ENCODE data around the gene NECTIN1.
A peak's percentile ranks its signal among the peaks of the same experiment; 100 is the strongest.

NECTIN1 gene

DNA sequence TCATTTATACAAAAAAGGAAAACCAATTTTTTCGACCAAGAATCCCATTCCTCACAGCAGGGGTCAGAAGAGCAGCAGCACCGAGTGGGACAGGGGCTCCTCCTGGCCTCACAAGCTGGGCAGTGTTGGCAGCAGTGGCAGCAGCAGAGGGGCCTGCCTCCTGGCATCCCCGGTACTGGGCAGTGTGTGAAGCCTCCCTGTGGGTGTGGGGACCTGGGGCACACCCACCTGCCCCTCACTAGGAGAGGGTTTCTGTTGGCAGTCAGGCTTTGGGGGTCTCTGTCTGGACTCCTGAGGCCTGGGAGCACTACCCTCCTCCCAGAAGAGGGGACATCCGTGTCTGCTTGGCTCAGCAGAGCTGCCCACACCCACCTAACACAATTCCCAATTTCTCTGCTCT lies 67.8 kb downstream of the NECTIN1 start:
- no peak overlapping the region for H3K9ac ChIP-seq (ENCODE audit: low read length)
- no peak overlapping the region for H3K27ac ChIP-seq (ENCODE audit: low read depth, low read length)
- H3K4me1 ChIP-seq (ENCODE audit: control insufficient read depth, low read depth, low read length) = peaks cover 6% of the 10 kb centered on the region
- H3K4me3 ChIP-seq (ENCODE audit: low read length) = no peak overlapping the region
- H3K79me1 ChIP-seq (ENCODE audit: low read length) = no peaks in the 10 kb centered on the region
- H3K79me2 ChIP-seq (ENCODE audit: control insufficient read depth, insufficient read depth, low read length) = no peaks in the 10 kb centered on the region
- WGBS (ENCODE audit: extremely low coverage, insufficient coverage, low lambda C conversion rate) = no CpG with 5 or more reads among the region's 4 CpGs
- H2AK5ac ChIP-seq (ENCODE audit: low read length) = no peak overlapping the region
- H3K4ac ChIP-seq (ENCODE audit: low read depth, low read length) = no peak overlapping the region
- H3K4me2 ChIP-seq (ENCODE audit: low read length) = no peak overlapping the region
- H3K36me3 ChIP-seq (ENCODE audit: control insufficient read depth, insufficient read depth, low read length) = no peaks in the 10 kb centered on the region
- H3K27me3 ChIP-seq (ENCODE audit: insufficient read depth, low read length, poor library complexity) = no peaks in the 10 kb centered on the region
- no peak overlapping the region for H3K23ac ChIP-seq (ENCODE audit: low read length)
- DNase-seq = no peak
- no peak overlapping the region for H4K5ac ChIP-seq (ENCODE audit: low read length)
- no peak overlapping the region for H3K18ac ChIP-seq (ENCODE audit: low read length)
- H2BK120ac ChIP-seq (ENCODE audit: low read depth, low read length) = no peak overlapping the region
- no peak overlapping the region for H4K8ac ChIP-seq (ENCODE audit: low read depth, low read length)
- H2BK5ac ChIP-seq (ENCODE audit: low read length) = no peak overlapping the region
- no peak overlapping the region for H2BK15ac ChIP-seq (replicated peaks; ENCODE audit: low read depth)
- H3K56ac ChIP-seq (ENCODE audit: low read length) = no peak overlapping the region

DNA sequence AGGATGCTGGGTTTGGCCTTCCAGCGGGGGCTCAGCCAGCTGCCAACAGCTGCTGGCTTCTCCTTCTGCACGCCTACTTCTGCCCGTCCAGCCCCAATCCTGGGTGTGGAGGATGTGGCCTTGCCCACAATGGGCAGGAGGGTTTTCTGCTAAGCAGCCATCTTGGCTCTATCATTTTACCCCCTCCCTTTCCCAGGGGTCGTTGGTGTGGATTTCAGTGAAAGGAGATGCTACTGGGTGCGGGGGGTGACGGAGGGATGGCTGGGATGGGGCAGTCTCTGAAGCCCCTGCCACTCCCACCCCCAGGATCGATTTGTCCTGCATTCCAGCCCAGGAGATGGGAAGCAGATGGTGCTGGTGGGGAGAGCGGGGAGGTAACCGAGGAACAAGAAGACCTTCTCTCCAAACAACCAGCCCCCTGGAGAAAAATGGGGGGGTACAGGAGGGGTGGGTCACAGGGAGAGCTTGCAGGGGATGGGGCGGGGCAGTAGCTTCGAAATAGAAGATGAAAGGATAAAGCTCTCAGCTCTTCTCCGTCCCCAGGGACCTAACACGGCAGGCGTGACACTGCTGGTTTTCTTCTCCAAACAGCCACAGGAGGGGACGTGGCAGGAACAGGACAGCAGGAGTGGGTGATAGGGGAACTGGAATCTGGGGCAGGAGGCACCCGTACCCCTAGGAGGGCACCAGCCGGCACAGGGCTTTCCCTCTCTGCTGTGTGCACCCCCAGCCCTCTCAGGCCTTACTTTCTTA lies 68.9 kb downstream of the NECTIN1 start:
- WGBS (ENCODE audit: extremely low coverage, insufficient coverage, low lambda C conversion rate) = no CpG with 5 or more reads among the region's 17 CpGs
- H3K9ac ChIP-seq (ENCODE audit: low read length) = no peak overlapping the region

DNA sequence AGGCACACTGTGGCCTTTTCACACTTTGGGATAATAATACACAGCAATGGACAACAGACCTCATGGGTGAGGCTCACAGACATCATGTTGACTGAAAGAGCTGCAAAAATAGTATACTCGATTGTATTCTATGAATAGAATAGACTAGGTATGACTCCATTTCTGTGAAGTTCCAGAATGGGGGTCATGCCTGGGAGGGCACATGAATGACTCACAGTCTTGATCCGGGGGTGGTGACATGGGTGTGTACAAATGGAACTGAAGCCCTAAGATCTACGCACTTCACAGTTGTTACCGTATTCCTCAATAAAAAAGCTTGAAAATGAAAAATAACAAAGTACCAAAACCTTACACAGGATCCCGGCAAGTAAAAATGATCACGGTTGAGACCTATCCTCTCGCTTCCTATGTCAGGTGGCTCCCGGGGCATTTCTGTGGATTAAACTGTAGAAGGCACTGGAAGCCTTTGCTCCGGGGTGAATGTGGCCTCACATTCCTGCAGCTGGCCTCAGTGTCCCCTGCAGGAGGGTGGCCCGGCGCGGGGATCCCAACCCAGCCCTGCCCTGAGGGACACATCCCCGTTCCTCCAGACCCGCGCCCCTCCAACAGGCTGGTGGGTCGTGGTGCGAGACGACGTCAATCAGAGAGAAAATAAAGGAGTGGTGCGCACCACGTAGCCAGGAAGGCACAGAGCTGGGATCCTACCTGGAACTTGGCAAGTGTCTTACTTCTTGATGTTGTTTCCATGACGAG lies 75.9 kb downstream of the NECTIN1 start:
- no peak overlapping the region for H3K4me3 ChIP-seq (ENCODE audit: low read length)
- H3K4me2 ChIP-seq (ENCODE audit: low read length) = no peak overlapping the region
- no peaks in the 10 kb centered on the region for H3K79me2 ChIP-seq (ENCODE audit: control insufficient read depth, insufficient read depth, low read length)
- no peak overlapping the region for H4K5ac ChIP-seq (ENCODE audit: low read length)
- H3K36me3 ChIP-seq (ENCODE audit: control insufficient read depth, insufficient read depth, low read length) = no peaks in the 10 kb centered on the region
- H2BK15ac ChIP-seq (replicated peaks; ENCODE audit: low read depth) = no peak overlapping the region
- H3K9ac ChIP-seq (ENCODE audit: low read length) = no peak overlapping the region
- H2BK5ac ChIP-seq (ENCODE audit: low read length) = no peak overlapping the region
- H3K4me1 ChIP-seq (ENCODE audit: control insufficient read depth, low read depth, low read length) = peaks cover 14% of the 10 kb centered on the region
- H3K27ac ChIP-seq (ENCODE audit: low read depth, low read length) = no peak overlapping the region
- no peaks in the 10 kb centered on the region for H3K27me3 ChIP-seq (ENCODE audit: insufficient read depth, low read length, poor library complexity)
- peak overlapping the region; percentile 58 for H4K8ac ChIP-seq (ENCODE audit: low read depth, low read length)
- peak overlapping the region; percentile 6 for H3K56ac ChIP-seq (ENCODE audit: low read length)
- H3K18ac ChIP-seq (ENCODE audit: low read length) = no peak overlapping the region
- no CpG with 5 or more reads among the region's 22 CpGs for WGBS (ENCODE audit: extremely low coverage, insufficient coverage, low lambda C conversion rate)
- H2BK120ac ChIP-seq (ENCODE audit: low read depth, low read length) = no peak overlapping the region
- peak overlapping the region; percentile 50 for H2AK5ac ChIP-seq (ENCODE audit: low read length)
- no peak for DNase-seq
- no peak overlapping the region for H3K4ac ChIP-seq (ENCODE audit: low read depth, low read length)
- no peak overlapping the region for H3K23ac ChIP-seq (ENCODE audit: low read length)
- no peaks in the 10 kb centered on the region for H3K79me1 ChIP-seq (ENCODE audit: low read length)

More for the DNA sequence above, 68.9 kb downstream of the NECTIN1 start:
- Histone ChIP-seq H3K27ac (ENCODE audit: low read depth, low read length) (no peak overlapping the region), H3K79me1 (ENCODE audit: low read length) (no peaks in the 10 kb centered on the region), H3K4me1 (ENCODE audit: control insufficient read depth, low read depth, low read length) (peaks cover 6% of the 10 kb centered on the region), H3K4ac (ENCODE audit: low read depth, low read length) (no peak overlapping the region), H3K56ac (ENCODE audit: low read length) (no peak overlapping the region), H3K36me3 (ENCODE audit: control insufficient read depth, insufficient read depth, low read length) (no peaks in the 10 kb centered on the region), H3K18ac (ENCODE audit: low read length) (no peak overlapping the region), H2BK120ac (ENCODE audit: low read depth, low read length) (no peak overlapping the region), H3K27me3 (ENCODE audit: insufficient read depth, low read length, poor library complexity) (no peaks in the 10 kb centered on the region), H3K4me3 (ENCODE audit: low read length) (no peak overlapping the region), H2AK5ac (ENCODE audit: low read length) (no peak overlapping the region), H4K5ac (ENCODE audit: low read length) (no peak overlapping the region), H2BK15ac (replicated peaks; ENCODE audit: low read depth) (no peak overlapping the region), H3K4me2 (ENCODE audit: low read length) (no peak overlapping the region), H3K23ac (ENCODE audit: low read length) (no peak overlapping the region), H2BK5ac (ENCODE audit: low read length) (no peak overlapping the region), H3K79me2 (ENCODE audit: control insufficient read depth, insufficient read depth, low read length) (no peaks in the 10 kb centered on the region), H4K8ac (ENCODE audit: low read depth, low read length) (no peak overlapping the region)
- DNase-seq = no peak

DNA sequence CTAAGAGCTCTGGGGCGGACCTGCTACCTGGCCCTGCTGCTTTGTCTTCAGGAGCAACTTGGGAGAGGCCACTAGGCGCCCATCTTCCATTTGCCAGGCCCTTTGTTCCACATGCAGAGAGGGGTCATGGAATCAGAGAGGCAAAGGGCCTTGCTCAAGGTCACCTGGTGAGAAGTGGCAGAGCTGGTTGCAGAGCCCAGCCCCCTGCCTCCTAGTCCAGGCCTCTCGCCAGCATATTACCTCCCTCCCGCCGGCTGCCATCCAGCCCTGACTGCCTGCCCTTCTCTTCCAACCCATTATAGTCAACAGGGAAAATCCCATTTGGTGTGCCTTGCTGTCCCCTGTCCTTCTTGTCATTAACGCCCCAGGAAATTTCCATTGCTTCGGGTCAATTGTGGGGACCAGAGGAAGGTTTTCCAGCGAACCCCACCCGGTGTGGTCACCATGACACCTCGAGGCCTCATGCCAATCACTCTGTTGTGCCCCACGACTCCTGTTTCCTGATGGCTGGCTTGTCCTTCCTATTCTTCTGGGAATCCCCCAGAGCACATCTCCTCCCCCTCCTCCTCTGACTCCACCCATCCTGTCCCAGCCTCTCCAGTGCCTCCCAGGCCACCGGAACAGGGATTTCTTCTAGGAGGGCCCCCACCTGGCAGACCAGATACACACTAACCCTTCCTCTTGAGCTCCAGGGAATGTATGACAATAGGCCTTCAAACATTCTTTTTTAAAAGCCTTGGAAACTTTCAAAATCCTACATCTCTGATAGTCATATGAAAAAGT lies 77.0 kb downstream of the NECTIN1 start:
- H3K56ac ChIP-seq (ENCODE audit: low read length) = peak overlapping the region; percentile 53
- no peaks in the 10 kb centered on the region for H3K79me1 ChIP-seq (ENCODE audit: low read length)
- H3K27ac ChIP-seq (ENCODE audit: low read depth, low read length) = no peak overlapping the region
- H3K4me1 ChIP-seq (ENCODE audit: control insufficient read depth, low read depth, low read length) = peaks cover 19% of the 10 kb centered on the region
- H3K79me2 ChIP-seq (ENCODE audit: control insufficient read depth, insufficient read depth, low read length) = no peaks in the 10 kb centered on the region
- H2AK5ac ChIP-seq (ENCODE audit: low read length) = peak overlapping the region; percentile 23
- no peak overlapping the region for H3K4me2 ChIP-seq (ENCODE audit: low read length)
- H4K8ac ChIP-seq (ENCODE audit: low read depth, low read length) = no peak overlapping the region
- no peak overlapping the region for H3K4me3 ChIP-seq (ENCODE audit: low read length)
- H3K23ac ChIP-seq (ENCODE audit: low read length) = no peak overlapping the region
- H3K4ac ChIP-seq (ENCODE audit: low read depth, low read length) = peak overlapping the region; percentile 91
- peak overlapping the region; percentile 71 for H2BK5ac ChIP-seq (ENCODE audit: low read length)
- H3K9ac ChIP-seq (ENCODE audit: low read length) = no peak overlapping the region
- WGBS (ENCODE audit: extremely low coverage, insufficient coverage, low lambda C conversion rate) = no CpG with 5 or more reads among the region's 12 CpGs
- H3K27me3 ChIP-seq (ENCODE audit: insufficient read depth, low read length, poor library complexity) = no peaks in the 10 kb centered on the region
- no peak overlapping the region for H2BK15ac ChIP-seq (replicated peaks; ENCODE audit: low read depth)
- H3K36me3 ChIP-seq (ENCODE audit: control insufficient read depth, insufficient read depth, low read length) = no peaks in the 10 kb centered on the region
- H2BK120ac ChIP-seq (ENCODE audit: low read depth, low read length) = peak overlapping the region; percentile 83
- peak; percentile 82 for DNase-seq
- H4K5ac ChIP-seq (ENCODE audit: low read length) = no peak overlapping the region
- H3K18ac ChIP-seq (ENCODE audit: low read length) = peak overlapping the region; percentile 5

DNA sequence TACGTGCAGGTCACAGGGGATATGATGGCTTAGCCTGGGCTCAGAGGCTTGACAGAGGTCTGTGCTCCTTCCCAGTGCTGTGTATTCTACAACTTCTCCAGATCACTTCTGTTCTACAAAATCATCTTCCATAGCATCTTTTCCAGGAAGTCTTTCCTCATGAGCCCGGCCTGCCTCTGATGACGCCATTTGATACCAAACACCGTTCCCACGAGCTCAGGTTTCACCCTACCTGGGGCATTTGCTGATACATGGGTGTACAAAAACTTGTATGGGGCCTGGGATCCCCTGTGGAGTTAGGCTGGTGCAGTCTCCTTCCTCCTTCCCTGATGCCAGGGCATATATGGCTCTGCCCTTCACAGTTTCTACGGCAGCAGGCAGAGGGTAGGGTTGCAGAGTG lies 78.7 kb downstream of the NECTIN1 start:
- H3K18ac ChIP-seq (ENCODE audit: low read length) = peak overlapping the region; percentile 77
- H3K4me2 ChIP-seq (ENCODE audit: low read length) = no peak overlapping the region
- no CpG with 5 or more reads among the region's 6 CpGs for WGBS (ENCODE audit: extremely low coverage, insufficient coverage, low lambda C conversion rate)
- no peak overlapping the region for H2BK15ac ChIP-seq (replicated peaks; ENCODE audit: low read depth)
- H3K4me3 ChIP-seq (ENCODE audit: low read length) = no peak overlapping the region
- peaks cover 21% of the 10 kb centered on the region for H3K4me1 ChIP-seq (ENCODE audit: control insufficient read depth, low read depth, low read length)
- H3K9ac ChIP-seq (ENCODE audit: low read length) = no peak overlapping the region
- H4K5ac ChIP-seq (ENCODE audit: low read length) = peak overlapping the region; percentile 33
- H3K27ac ChIP-seq (ENCODE audit: low read depth, low read length) = peak overlapping the region; percentile 87
- H2AK5ac ChIP-seq (ENCODE audit: low read length) = peak overlapping the region; percentile 87
- no peaks in the 10 kb centered on the region for H3K79me2 ChIP-seq (ENCODE audit: control insufficient read depth, insufficient read depth, low read length)
- H3K27me3 ChIP-seq (ENCODE audit: insufficient read depth, low read length, poor library complexity) = no peaks in the 10 kb centered on the region
- H4K8ac ChIP-seq (ENCODE audit: low read depth, low read length) = no peak overlapping the region
- no peak overlapping the region for H3K23ac ChIP-seq (ENCODE audit: low read length)
- peak; percentile 79 for DNase-seq
- peak overlapping the region; percentile 97 for H2BK5ac ChIP-seq (ENCODE audit: low read length)
- peak overlapping the region; percentile 74 for H3K4ac ChIP-seq (ENCODE audit: low read depth, low read length)
- H3K79me1 ChIP-seq (ENCODE audit: low read length) = no peaks in the 10 kb centered on the region
- peak overlapping the region; percentile 56 for H2BK120ac ChIP-seq (ENCODE audit: low read depth, low read length)
- H3K36me3 ChIP-seq (ENCODE audit: control insufficient read depth, insufficient read depth, low read length) = no peaks in the 10 kb centered on the region
- H3K56ac ChIP-seq (ENCODE audit: low read length) = peak overlapping the region; percentile 79

All from mesendoderm (in vitro differentiated cells).